Measurements from ENCODE around the gene MRFAP1L1. TPM values are rescaled to one million over a fixed set of nuclear protein-coding genes. Genes with fewer than 3 reads are reported as not detected.

Gene MRFAP1L1
- total RNA-seq, 1 donor from 2014 or later = 46.6 TPM

- no peaks in the 10 kb centered on the region for H3K36me3 ChIP-seq
- DNase-seq = no peak
Observed at GRCh38 chr4:6693231-6694176, 16.2 kb downstream of the MRFAP1L1 start, which contains the start of gene S100P. Gene S100P (plus strand): TSS chr4:6693878. CDS start chr4:6693933, 55 bp downstream.

GRCh38 chr4:6692806-6693205 is 16.9 kb downstream of the MRFAP1L1 start:
- intact Hi-C loops (cut with DNase I) = no loop called here
- no peaks in the 10 kb centered on the region for H3K9me3 ChIP-seq
- H3K36me3 ChIP-seq = no peaks in the 10 kb centered on the region
- H3K27me3 ChIP-seq = no peaks in the 10 kb centered on the region
- H3K4me1 ChIP-seq = peaks cover 41% of the 10 kb centered on the region
- TF ChIP-seq CTCF (IDR thresholded peaks at IDR 0.05) = no peak
- no peak overlapping the region for H3K4me3 ChIP-seq
- no peak for ATAC-seq
- no peak for DNase-seq
- H3K27ac ChIP-seq = no peak overlapping the region

More at GRCh38 chr4:6693231-6694176, 16.2 kb downstream of the MRFAP1L1 start, which contains the start of gene S100P:
- H3K9me3 ChIP-seq = no peaks in the 10 kb centered on the region
- TF ChIP-seq CTCF (IDR thresholded peaks at IDR 0.05) = no peak
- peak; percentile 4 for ATAC-seq
- no peak within 1 kb of the TSS for H3K4me3 ChIP-seq
- H3K27ac ChIP-seq = peak within 1 kb of the TSS; percentile 47
- peaks cover 37% of the 10 kb centered on the region for H3K4me1 ChIP-seq
- H3K27me3 ChIP-seq = no peaks in the 10 kb centered on the region
- intact Hi-C loops (cut with DNase I) = no loop called here

GRCh38 chr4:6692379-6692778 is 17.3 kb downstream of the MRFAP1L1 start:
- intact Hi-C loops (cut with DNase I) = no loop called here
- no peaks in the 10 kb centered on the region for H3K9me3 ChIP-seq
- no peak for TF ChIP-seq CTCF (IDR thresholded peaks at IDR 0.05)
- ATAC-seq = no peak
- no peak overlapping the region for H3K4me3 ChIP-seq
- no peak overlapping the region for H3K27ac ChIP-seq
- peaks cover 41% of the 10 kb centered on the region for H3K4me1 ChIP-seq
- no peak for DNase-seq
- H3K36me3 ChIP-seq = no peaks in the 10 kb centered on the region
- no peaks in the 10 kb centered on the region for H3K27me3 ChIP-seq

- no peaks in the 10 kb centered on the region for H3K36me3 ChIP-seq
- H3K27ac ChIP-seq = peak overlapping the region; percentile 80
- peaks cover 26% of the 10 kb centered on the region for H3K4me1 ChIP-seq
- no peaks in the 10 kb centered on the region for H3K27me3 ChIP-seq
- peak; percentile 70 for ATAC-seq
- intact Hi-C loops (cut with DNase I) = no loop called here
- H3K9me3 ChIP-seq = no peaks in the 10 kb centered on the region
- no peak for DNase-seq
- no peak for TF ChIP-seq CTCF (IDR thresholded peaks at IDR 0.05)
- peak overlapping the region; percentile 23 for H3K4me3 ChIP-seq
Observed at GRCh38 chr4:6689506-6689960, 20.1 kb downstream of the MRFAP1L1 start.

GRCh38 chr4:6688879-6689505 is 20.7 kb downstream of the MRFAP1L1 start:
- peak; percentile 51 for ATAC-seq
- Histone ChIP-seq H3K36me3 (no peaks in the 10 kb centered on the region), H3K27me3 (no peaks in the 10 kb centered on the region), H3K4me1 (peaks cover 23% of the 10 kb centered on the region), H3K4me3 (peak overlapping the region; percentile 23), H3K9me3 (no peaks in the 10 kb centered on the region), H3K27ac (peak overlapping the region; percentile 80)
- intact Hi-C loops (cut with DNase I) = no loop called here
- no peak for DNase-seq
- TF ChIP-seq CTCF (IDR thresholded peaks at IDR 0.05) = no peak

Data from upper lobe of right lung (tissue), 1 donor.